ENCODE results near the gene ICOSLG.
"Not testable (repeated sequence)": the region's sequence is repeated elsewhere in the genome, so short reads cannot be mapped to it uniquely, and the experiment has no call there.

ICOSLG gene

DNA sequence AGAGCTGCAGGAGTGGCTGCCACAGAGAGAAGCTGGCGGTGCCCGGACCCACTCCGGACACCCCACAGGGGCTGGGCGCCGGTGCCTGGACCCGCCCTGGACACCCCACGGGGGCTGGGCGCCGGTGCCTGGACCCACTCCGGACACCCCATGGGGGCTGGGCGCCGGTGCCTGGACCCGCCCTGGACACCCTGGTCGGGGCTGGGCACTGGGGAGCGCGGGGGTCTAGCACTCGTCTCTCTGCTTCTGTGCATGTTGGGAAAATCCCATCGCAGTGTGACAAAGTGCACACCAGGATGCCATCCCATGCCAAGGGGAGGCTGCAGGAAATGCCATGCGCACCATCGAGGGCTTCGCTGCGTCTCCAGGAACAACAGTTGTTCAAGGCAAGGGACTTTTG, 11.2 kb downstream of the ICOSLG start:
- H3K9me3 ChIP-seq (ENCODE audit: severe bottlenecking); H3K27me3 ChIP-seq (ENCODE audit: insufficient read depth, poor library complexity, severe bottlenecking); DNase-seq (ENCODE audit: low spot score); H3K36me3 ChIP-seq (ENCODE audit: low read depth); H3K27ac ChIP-seq (ENCODE audit: poor library complexity, severe bottlenecking); H3K4me3 ChIP-seq (ENCODE audit: severe bottlenecking); ATAC-seq (ENCODE audit: low read depth); H3K4me1 ChIP-seq (ENCODE audit: insufficient read depth, poor library complexity, severe bottlenecking): not testable (repeated sequence)

DNA sequence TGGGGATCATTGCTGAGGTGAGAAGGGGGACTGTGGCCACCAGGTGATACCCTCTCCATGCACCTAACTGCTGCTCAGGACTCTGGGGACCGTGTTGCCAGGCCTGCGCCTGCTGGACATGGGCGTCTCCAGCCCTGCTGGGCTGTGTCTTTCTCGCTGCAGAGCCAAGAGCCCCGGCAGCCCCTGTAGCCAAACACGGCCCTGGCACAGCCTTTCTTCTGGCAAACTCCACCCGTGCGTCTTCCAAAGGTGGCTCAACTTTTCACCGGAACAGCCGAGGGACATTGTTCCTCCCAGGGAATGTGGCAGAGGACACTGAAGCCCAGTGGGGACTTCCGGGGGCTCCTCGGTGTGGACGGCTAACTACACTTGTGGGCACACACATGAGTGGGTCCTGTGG, 12.6 kb downstream of the ICOSLG start:
- not testable (repeated sequence) for H3K27me3 ChIP-seq (ENCODE audit: insufficient read depth, poor library complexity, severe bottlenecking); H3K4me1 ChIP-seq (ENCODE audit: insufficient read depth, poor library complexity, severe bottlenecking); H3K4me3 ChIP-seq (ENCODE audit: severe bottlenecking); H3K36me3 ChIP-seq (ENCODE audit: low read depth); H3K9me3 ChIP-seq (ENCODE audit: severe bottlenecking); ATAC-seq (ENCODE audit: low read depth); H3K27ac ChIP-seq (ENCODE audit: poor library complexity, severe bottlenecking); DNase-seq (ENCODE audit: low spot score)

DNA sequence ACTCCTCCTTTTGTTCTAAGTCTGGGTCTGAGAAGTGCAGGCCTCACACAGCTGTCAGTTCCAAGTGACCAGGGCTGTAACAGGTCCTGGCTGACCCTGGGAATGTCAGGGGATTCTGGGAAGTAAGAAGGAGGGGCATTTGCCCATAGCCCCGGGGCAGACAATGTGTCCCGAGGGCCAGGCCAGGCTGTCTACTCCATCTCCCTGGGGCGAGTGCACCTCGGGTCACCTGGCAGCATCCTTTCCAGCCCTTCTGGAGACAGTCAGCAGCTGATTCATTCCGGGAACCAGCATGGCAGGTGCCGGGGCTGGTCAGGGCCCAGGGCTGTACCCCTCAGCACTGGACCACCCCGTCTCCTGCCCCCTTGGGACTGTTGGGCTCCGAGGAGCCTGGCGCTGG, 13.1 kb downstream of the ICOSLG start:
- not testable (repeated sequence) for H3K36me3 ChIP-seq (ENCODE audit: low read depth); ATAC-seq (ENCODE audit: low read depth); H3K27me3 ChIP-seq (ENCODE audit: insufficient read depth, poor library complexity, severe bottlenecking); H3K27ac ChIP-seq (ENCODE audit: poor library complexity, severe bottlenecking); H3K4me3 ChIP-seq (ENCODE audit: severe bottlenecking); H3K9me3 ChIP-seq (ENCODE audit: severe bottlenecking); H3K4me1 ChIP-seq (ENCODE audit: insufficient read depth, poor library complexity, severe bottlenecking); DNase-seq (ENCODE audit: low spot score)

DNA sequence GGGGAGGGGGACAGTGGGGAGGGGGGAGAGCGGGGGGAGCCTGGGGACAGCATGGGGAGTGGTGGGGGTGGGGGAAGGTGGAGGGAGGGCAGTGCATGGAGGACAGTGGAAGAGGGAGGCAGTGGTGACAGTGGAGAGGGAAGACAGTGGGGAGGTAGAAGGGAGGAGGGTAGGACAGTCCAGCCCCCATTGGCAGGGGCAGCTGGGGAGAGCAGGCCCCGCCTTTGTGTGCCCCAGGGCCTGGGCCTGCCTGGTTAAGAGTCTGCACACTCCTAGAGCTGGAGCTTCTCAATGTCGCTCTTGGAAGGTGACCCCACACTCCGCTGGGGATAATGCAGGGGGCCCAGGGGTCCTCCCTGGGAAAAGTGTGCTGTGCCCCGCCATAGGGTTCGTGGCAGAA, 15.1 kb downstream of the ICOSLG start:
- not testable (repeated sequence) for H3K27ac ChIP-seq (ENCODE audit: poor library complexity, severe bottlenecking); H3K9me3 ChIP-seq (ENCODE audit: severe bottlenecking); H3K36me3 ChIP-seq (ENCODE audit: low read depth); ATAC-seq (ENCODE audit: low read depth); H3K4me3 ChIP-seq (ENCODE audit: severe bottlenecking); H3K27me3 ChIP-seq (ENCODE audit: insufficient read depth, poor library complexity, severe bottlenecking); H3K4me1 ChIP-seq (ENCODE audit: insufficient read depth, poor library complexity, severe bottlenecking); DNase-seq (ENCODE audit: low spot score)

DNA sequence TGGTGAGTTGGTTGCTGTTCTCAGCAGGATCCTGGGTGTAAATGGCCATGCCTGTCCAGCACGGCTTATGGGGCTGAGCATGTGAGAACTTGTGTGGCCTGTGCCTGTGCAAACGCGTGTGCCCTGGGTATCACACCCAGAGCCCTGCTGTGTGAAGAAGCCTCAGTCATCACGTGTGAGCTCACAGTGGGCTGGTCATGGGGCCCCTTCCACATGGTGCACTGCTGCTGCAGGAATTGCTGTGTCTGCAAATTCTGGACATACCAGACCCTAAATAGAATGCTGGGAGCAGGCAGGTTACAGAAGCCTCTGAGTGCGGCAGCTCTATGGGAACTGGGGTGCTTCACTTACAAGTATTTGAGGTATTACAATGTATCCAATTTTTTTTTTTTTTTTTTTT, 17.4 kb downstream of the ICOSLG start:
- not testable (repeated sequence) for ATAC-seq (ENCODE audit: low read depth); H3K27me3 ChIP-seq (ENCODE audit: insufficient read depth, poor library complexity, severe bottlenecking); DNase-seq (ENCODE audit: low spot score); H3K9me3 ChIP-seq (ENCODE audit: severe bottlenecking); H3K4me3 ChIP-seq (ENCODE audit: severe bottlenecking); H3K27ac ChIP-seq (ENCODE audit: poor library complexity, severe bottlenecking); H3K4me1 ChIP-seq (ENCODE audit: insufficient read depth, poor library complexity, severe bottlenecking); H3K36me3 ChIP-seq (ENCODE audit: low read depth)

DNA sequence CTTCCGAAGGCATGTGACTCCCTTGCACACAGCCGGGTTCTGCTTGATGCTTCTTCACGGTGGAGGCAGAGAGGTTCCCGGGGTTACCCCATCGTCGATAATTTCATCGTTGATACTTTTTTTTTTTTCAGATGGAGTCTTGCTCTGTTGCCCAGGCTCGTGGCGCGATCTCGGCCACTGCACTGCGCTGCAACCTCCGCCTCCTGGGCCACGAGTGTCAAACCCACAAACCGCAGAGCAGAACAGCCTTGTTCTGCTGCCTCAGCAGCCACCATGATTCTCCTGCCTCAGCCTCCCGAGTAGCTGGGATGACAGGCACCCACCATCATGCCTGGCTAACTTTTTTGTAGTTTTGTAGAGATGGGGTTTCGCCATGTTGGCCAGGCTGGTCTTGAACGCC, 20.1 kb downstream of the ICOSLG start:
- H3K4me3 ChIP-seq (ENCODE audit: severe bottlenecking); ATAC-seq (ENCODE audit: low read depth); H3K27me3 ChIP-seq (ENCODE audit: insufficient read depth, poor library complexity, severe bottlenecking); DNase-seq (ENCODE audit: low spot score); H3K4me1 ChIP-seq (ENCODE audit: insufficient read depth, poor library complexity, severe bottlenecking); H3K36me3 ChIP-seq (ENCODE audit: low read depth); H3K9me3 ChIP-seq (ENCODE audit: severe bottlenecking); H3K27ac ChIP-seq (ENCODE audit: poor library complexity, severe bottlenecking): not testable (repeated sequence)

DNA sequence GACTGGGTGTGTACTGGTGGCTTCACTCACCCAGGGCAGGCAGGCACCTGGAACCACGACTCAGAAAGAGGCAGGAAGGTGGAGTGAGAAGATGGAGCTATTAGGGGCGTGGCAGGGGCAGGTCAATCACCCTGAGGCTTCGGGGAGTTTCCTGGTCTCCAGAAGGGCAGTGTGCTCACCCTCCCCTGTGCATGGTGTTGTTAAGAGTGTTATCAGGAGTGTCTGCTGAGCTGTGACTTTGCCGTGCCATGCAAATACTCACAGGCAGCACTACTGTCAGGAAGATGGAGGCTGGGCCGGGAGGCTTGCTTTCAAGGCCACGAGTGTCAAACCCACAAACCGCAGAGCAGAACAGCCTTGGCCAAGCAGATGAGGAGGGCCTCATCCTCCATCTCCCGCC, 22.3 kb downstream of the ICOSLG start:
- not testable (repeated sequence) for DNase-seq (ENCODE audit: low spot score); H3K27me3 ChIP-seq (ENCODE audit: insufficient read depth, poor library complexity, severe bottlenecking); H3K4me3 ChIP-seq (ENCODE audit: severe bottlenecking); H3K27ac ChIP-seq (ENCODE audit: poor library complexity, severe bottlenecking); H3K36me3 ChIP-seq (ENCODE audit: low read depth); H3K9me3 ChIP-seq (ENCODE audit: severe bottlenecking); H3K4me1 ChIP-seq (ENCODE audit: insufficient read depth, poor library complexity, severe bottlenecking)
- ATAC-seq (ENCODE audit: low read depth): 0 out of 3 replicates have a peak, but pooled peaks have one; percentile 19

DNA sequence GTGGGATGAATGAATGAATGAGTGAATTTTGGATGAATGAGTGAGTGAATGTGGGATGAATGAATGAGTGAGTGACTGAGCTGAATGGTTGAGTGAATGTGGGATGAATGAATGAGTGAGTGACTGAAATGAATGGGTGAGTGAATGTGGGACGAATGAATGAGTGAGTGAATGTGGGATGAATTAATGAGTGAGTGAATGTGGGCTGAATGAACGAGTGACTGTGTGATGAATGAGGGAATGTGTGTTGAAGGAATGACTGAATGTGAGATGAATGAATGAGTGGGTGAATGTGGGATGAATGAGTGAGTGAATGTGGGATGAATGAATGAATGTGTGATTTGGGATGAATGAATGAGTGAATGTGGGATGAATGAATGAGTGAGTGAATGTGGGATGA, 28.8 kb downstream of the ICOSLG start:
- not testable (repeated sequence) for H3K36me3 ChIP-seq (ENCODE audit: low read depth); H3K4me1 ChIP-seq (ENCODE audit: insufficient read depth, poor library complexity, severe bottlenecking); DNase-seq (ENCODE audit: low spot score); H3K27me3 ChIP-seq (ENCODE audit: insufficient read depth, poor library complexity, severe bottlenecking); H3K9me3 ChIP-seq (ENCODE audit: severe bottlenecking); H3K27ac ChIP-seq (ENCODE audit: poor library complexity, severe bottlenecking); ATAC-seq (ENCODE audit: low read depth); H3K4me3 ChIP-seq (ENCODE audit: severe bottlenecking)

DNA sequence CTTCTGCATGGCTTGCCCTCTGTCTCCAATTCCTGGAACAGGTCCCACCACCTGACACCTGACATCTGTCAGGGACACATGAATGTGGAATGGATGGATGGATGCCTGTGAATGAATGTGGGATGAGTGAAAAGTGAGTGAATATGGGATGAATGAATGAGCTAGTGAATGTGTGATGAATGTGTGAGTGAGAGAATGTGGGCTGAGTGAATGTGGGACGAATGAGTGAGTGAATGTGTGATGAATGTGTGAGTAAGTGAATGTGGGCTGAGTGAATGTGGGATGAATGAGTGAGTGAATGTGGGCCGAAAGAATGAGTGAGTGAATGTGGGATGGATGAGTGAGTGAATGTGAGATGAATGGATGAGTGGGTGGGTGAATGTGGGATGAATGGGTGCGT, 29.2 kb downstream of the ICOSLG start:
- H3K27me3 ChIP-seq (ENCODE audit: insufficient read depth, poor library complexity, severe bottlenecking); H3K4me3 ChIP-seq (ENCODE audit: severe bottlenecking); ATAC-seq (ENCODE audit: low read depth); H3K27ac ChIP-seq (ENCODE audit: poor library complexity, severe bottlenecking); DNase-seq (ENCODE audit: low spot score); H3K4me1 ChIP-seq (ENCODE audit: insufficient read depth, poor library complexity, severe bottlenecking); H3K36me3 ChIP-seq (ENCODE audit: low read depth); H3K9me3 ChIP-seq (ENCODE audit: severe bottlenecking): not testable (repeated sequence)

DNA sequence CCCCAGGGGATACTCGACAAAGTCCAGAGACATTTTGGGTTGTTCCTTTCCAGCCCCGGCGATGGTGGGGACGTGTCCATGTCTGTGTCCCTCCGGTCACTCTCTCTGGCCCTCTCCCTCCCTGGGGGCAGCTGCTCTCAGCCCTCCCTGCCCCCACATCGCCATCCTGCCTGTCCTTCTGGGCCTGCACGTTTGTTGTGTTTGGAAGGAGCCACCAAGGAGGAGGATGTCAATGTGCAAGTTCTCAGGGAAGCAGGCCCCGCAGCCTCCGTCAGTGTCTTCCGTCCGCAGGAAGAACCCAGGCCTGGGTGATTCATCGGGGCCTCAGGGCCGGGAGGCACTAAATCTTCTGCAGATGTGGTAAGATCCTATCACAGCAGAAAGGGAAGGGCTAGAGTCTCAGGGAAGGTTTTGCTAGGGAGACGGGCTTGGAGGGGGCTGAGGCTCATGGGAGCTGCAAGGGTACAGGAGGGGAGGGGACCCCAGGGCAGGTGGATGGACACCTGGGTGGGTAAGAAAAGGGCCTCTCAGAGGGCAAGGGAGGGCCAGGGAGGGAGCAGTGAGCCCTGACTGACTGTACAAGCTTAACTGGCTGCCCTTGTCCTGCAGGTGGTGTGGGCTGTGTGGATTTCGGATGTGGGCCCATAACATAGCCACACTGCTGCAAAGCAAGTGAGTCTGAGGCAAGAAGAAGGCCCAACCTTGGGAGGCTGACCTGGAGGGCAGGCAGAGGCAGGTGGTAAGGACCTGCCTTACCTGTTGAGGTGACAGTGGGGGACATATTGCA, 32.7 kb downstream of the ICOSLG start:
- H3K27ac ChIP-seq (ENCODE audit: poor library complexity, severe bottlenecking); H3K4me1 ChIP-seq (ENCODE audit: insufficient read depth, poor library complexity, severe bottlenecking); H3K36me3 ChIP-seq (ENCODE audit: low read depth); H3K9me3 ChIP-seq (ENCODE audit: severe bottlenecking); H3K4me3 ChIP-seq (ENCODE audit: severe bottlenecking); DNase-seq (ENCODE audit: low spot score); H3K27me3 ChIP-seq (ENCODE audit: insufficient read depth, poor library complexity, severe bottlenecking): not testable (repeated sequence)
- ATAC-seq (ENCODE audit: low read depth): peak; percentile 97

DNA sequence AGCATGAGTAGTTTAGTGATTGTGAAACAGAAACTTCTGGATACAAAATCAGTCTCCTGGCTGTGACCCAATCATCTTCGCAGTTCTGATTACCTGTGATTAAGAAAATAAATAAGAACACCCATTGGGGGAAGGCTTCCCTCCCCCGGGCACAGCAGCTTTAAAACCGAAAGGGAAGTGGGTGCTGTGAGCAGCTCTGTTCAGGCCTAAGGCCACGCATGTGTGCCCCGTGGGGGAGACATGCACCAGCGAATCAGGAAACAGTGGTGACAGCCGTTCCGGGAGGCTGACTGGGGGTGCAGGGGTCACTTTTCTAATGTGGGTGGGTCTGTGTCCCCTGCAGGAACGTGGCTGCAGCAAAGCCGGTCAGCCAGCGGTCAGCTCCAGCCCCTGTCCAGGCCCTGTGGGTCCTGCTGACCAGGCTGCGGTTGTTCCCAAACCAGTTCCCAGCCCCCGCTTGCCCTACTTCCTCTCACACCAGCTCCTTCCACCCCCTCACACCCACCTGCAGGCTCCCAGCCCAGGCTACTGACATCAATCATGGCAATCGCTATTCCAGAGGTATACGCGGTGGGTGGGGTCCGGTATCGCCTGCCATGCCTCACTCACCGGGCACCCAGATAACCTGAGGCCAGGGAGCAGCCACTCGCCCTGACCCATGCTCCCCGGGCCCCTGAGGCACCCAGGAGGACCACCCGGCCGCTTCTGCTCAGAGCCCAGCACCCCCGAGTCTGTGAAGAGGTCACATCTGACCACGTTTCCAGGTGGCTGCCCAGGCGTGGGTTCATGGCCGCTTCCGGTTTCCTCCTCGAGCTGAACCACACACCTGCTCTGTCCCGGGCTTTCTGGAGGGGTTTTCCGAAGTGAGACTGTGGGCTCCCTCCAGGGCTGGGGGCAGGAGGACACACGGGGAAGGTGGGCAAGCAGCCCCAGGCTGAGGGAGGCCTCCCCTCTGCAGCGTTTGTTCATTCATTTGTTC, 33.8 kb downstream of the ICOSLG start:
- H3K4me3 ChIP-seq (ENCODE audit: severe bottlenecking): not testable (repeated sequence)
- ATAC-seq (ENCODE audit: low read depth): peak; percentile 52; the same call in 2 of the 3 replicates

More for the DNA sequence above, 33.8 kb downstream of the ICOSLG start:
- not testable (repeated sequence) for H3K27me3 ChIP-seq (ENCODE audit: insufficient read depth, poor library complexity, severe bottlenecking); DNase-seq (ENCODE audit: low spot score); H3K9me3 ChIP-seq (ENCODE audit: severe bottlenecking); H3K27ac ChIP-seq (ENCODE audit: poor library complexity, severe bottlenecking); H3K36me3 ChIP-seq (ENCODE audit: low read depth); H3K4me1 ChIP-seq (ENCODE audit: insufficient read depth, poor library complexity, severe bottlenecking)
